ENCODE data around the gene OGFOD2. TPM values are rescaled to one million over a fixed set of nuclear protein-coding genes. Genes with fewer than 3 reads are reported as not detected.

OGFOD2 gene
- total and polyA plus RNA-seq, 2 of the 13 experiments (the other 11 are each of a cell fraction or from before 2014, with no cell fraction given): 13.2 to 14.6 TPM

DNA sequence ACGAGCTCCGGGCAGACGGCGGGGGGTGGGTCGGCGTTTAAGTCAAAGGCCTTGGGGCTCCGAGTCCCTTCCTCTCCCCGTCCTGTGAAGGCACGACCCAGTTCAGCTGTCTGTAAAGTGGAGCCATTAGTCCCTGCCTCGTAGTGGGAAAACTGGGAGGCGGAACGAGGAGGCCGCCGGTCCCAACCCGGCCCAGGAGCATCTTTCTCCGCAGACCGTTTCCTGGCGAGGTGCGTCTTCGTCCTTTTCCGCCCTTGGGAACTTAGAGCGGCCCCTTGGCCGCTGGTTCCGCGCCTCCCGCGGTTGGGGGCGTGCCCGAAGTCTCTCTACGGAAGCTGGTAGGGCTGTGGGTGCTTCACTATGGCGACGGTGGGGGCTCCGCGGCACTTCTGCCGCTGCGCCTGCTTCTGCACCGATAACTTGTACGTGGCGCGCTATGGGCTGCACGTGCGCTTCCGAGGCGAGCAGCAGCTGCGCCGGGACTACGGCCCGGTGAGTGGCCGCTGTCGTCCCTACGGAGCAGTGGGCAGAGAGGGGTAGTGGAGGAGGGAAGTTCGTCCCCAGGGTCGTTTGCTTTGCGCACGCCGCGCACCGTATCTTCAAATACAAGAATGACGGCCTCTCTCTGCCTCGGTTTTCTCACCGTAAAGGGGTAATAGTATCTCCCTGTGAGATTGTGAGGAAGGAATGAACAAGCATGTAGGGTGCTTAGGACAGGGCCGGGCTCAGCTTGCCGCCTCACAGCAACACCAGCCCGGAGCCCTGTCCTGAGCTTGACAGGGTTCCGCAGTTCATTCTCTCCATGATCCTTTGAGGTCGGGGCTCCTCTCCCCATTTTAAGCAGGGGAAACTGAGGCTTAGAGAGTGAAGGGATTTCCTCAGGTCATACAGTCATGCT, at the start of gene OGFOD2 (continued):
- TF ChIP-seq ZNF558 (CRISPR knock-in tag; IDR thresholded peaks at IDR 0.05; ENCODE audit: borderline replicate concordance): 0 out of 2 replicates have a peak, but pooled peaks have one; percentile 73
- TF ChIP-seq HNRNPLL (IDR thresholded peaks at IDR 0.05; ENCODE audit: low read depth, low read length, poor library complexity, severe bottlenecking): peak; percentile 93
- no peak for TF ChIP-seq NR3C1 (CRISPR knock-in tag; IDR thresholded peaks at IDR 0.05)
- no peak for TF ChIP-seq ZNF292 (CRISPR knock-in tag; IDR thresholded peaks at IDR 0.05; ENCODE audit: borderline replicate concordance, low read depth)
- TF ChIP-seq, protein P1, sequence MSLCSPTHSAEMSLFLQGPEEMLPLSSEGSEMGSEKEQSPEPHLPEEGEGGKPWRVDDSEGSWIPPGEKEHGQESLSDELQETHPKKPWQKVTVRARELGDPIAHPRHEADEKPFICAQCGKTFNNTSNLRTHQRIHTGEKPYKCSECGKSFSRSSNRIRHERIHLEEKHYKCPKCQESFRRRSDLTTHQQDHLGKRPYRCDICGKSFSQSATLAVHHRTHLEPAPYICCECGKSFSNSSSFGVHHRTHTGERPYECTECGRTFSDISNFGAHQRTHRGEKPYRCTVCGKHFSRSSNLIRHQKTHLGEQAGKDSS (CRISPR knock-in tag; IDR thresholded peaks at IDR 0.05; ENCODE audit: borderline replicate concordance, low read depth): 0 out of 2 replicates have a peak, but pooled peaks have one; percentile 21
- peak; percentile 56; the same call in 1 of the 2 replicates for TF ChIP-seq PHF20 (CRISPR knock-in tag; IDR thresholded peaks at IDR 0.05)
- TF ChIP-seq FOXO1 (CRISPR knock-in tag; IDR thresholded peaks at IDR 0.05): no peak
- TF ChIP-seq, protein P2, sequence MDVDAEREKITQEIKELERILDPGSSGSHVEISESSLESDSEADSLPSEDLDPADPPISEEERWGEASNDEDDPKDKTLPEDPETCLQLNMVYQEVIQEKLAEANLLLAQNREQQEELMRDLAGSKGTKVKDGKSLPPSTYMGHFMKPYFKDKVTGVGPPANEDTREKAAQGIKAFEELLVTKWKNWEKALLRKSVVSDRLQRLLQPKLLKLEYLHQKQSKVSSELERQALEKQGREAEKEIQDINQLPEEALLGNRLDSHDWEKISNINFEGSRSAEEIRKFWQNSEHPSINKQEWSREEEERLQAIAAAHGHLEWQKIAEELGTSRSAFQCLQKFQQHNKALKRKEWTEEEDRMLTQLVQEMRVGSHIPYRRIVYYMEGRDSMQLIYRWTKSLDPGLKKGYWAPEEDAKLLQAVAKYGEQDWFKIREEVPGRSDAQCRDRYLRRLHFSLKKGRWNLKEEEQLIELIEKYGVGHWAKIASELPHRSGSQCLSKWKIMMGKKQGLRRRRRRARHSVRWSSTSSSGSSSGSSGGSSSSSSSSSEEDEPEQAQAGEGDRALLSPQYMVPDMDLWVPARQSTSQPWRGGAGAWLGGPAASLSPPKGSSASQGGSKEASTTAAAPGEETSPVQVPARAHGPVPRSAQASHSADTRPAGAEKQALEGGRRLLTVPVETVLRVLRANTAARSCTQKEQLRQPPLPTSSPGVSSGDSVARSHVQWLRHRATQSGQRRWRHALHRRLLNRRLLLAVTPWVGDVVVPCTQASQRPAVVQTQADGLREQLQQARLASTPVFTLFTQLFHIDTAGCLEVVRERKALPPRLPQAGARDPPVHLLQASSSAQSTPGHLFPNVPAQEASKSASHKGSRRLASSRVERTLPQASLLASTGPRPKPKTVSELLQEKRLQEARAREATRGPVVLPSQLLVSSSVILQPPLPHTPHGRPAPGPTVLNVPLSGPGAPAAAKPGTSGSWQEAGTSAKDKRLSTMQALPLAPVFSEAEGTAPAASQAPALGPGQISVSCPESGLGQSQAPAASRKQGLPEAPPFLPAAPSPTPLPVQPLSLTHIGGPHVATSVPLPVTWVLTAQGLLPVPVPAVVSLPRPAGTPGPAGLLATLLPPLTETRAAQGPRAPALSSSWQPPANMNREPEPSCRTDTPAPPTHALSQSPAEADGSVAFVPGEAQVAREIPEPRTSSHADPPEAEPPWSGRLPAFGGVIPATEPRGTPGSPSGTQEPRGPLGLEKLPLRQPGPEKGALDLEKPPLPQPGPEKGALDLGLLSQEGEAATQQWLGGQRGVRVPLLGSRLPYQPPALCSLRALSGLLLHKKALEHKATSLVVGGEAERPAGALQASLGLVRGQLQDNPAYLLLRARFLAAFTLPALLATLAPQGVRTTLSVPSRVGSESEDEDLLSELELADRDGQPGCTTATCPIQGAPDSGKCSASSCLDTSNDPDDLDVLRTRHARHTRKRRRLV (CRISPR knock-in tag; IDR thresholded peaks at IDR 0.05): peak; percentile 46; the same call in 1 of the 2 replicates
- TF ChIP-seq SRY (CRISPR knock-in tag; IDR thresholded peaks at IDR 0.05): peak; percentile 48; the same call in 1 of the 2 replicates
- peak; percentile 45 for TF ChIP-seq ZNF350 (CRISPR knock-in tag; IDR thresholded peaks at IDR 0.05; ENCODE audit: borderline replicate concordance, low read depth)
- no peak for TF ChIP-seq BRCA1 (CRISPR knock-in tag; IDR thresholded peaks at IDR 0.05)
- TF ChIP-seq ZNF367 (CRISPR knock-in tag; IDR thresholded peaks at IDR 0.05; ENCODE audit: borderline replicate concordance): no peak
- TF ChIP-seq ELF4 (CRISPR knock-in tag; IDR thresholded peaks at IDR 0.05; ENCODE audit: borderline replicate concordance): peak; percentile 46; the same call in 1 of the 2 replicates
- peak; percentile 60 for TF ChIP-seq MAZ (IDR thresholded peaks at IDR 0.05; ENCODE audit: borderline replicate concordance, low read depth, low read length)
- no peak; the same call in 1 of the 2 replicates for TF ChIP-seq MAZ (CRISPR knock-in tag; IDR thresholded peaks at IDR 0.05; ENCODE audit: low read depth)
- TF ChIP-seq SIX4 (CRISPR knock-in tag; IDR thresholded peaks at IDR 0.05): no peak
- peak; percentile 63 for TF ChIP-seq PHF8 (CRISPR knock-in tag; IDR thresholded peaks at IDR 0.05)
- peak; percentile 59; the same call in 1 of the 2 replicates for TF ChIP-seq ZNF333 (CRISPR knock-in tag; IDR thresholded peaks at IDR 0.05; ENCODE audit: borderline replicate concordance)

Measured in HepG2 (cell line).